BJ (cell line): ENCODE measurements around the gene EDARADD. TPM values are rescaled to one million over a fixed set of nuclear protein-coding genes. Genes with fewer than 3 reads are reported as not detected.

Source experiments
- CTCF ChIA-PET: fragments of 350-600 bp; formaldehyde crosslinking; extraction: SDS; loops from one replicate; lab custom pipeline; 2021; ENCODE audit warnings: antibody characterized with exemption, inconsistent platforms; lab: Yijun Ruan, JAX
- POLR2A ChIA-PET: fragments of 300-600 bp; sonication (Branson Sonifier 250); formaldehyde crosslinking; extraction: SDS; loops from one replicate; lab custom pipeline; 2021; ENCODE audit warnings: antibody characterized with exemption; lab: Charles Lee
- DNase-seq: peaks from one replicate; pipeline ENCODE4 v3.0.0-alpha.2; 2011; ENCODE audit warnings: low read depth
- H3K27me3 ChIP-seq: 2 replicates; pipeline ENCODE4 v1.6.0; 2011; ENCODE audit warnings: low read length; ENCODE audit not compliant: control insufficient read depth, insufficient read depth
- H3K36me3 ChIP-seq: 2 replicates; pipeline ENCODE4 v1.5.1; 2011; ENCODE audit warnings: low read length; ENCODE audit not compliant: control insufficient read depth, insufficient read depth
- H3K4me3 ChIP-seq: 2 replicates; pipeline ENCODE4 v1.5.1; 2011; ENCODE audit warnings: low read depth, mild to moderate bottlenecking, control low read depth, low read length
- CTCF ChIP-seq: IDR thresholded peaks from 2 replicates; pipeline ENCODE4 v1.5.1; 2011; ENCODE audit warnings: low read depth, mild to moderate bottlenecking, control low read depth, inconsistent platforms, low read length, moderate library complexity; ENCODE audit not compliant: insufficient read depth
- polyA plus RNA-seq: library from polyadenylated mRNA; depleted of rRNA; stranded (reverse); fragments of >200 nt; gene quantifications from 2 replicates; pipeline ENCODE4 v1.2.3, GENCODE V29; 2011

The EDARADD gene
- polyA plus RNA-seq, 1 experiment, result not detected

GRCh38 chr1:236492378-236492777 is 98.3 kb downstream of the EDARADD start:
- Histone ChIP-seq H3K36me3 (no peaks in the 10 kb centered on the region), H3K4me3 (no peak overlapping the region), H3K27me3 (peaks cover 2% of the 10 kb centered on the region)
- CTCF ChIA-PET, result interaction anchor here (0.6 to 5.8 kb wide), 4 partner anchors 9 to 386 kb away, joined by 3 to 40 read pairs (median 4); no protein-coding TSS in a partner anchor
- TF ChIP-seq CTCF, result no peak
- POLR2A ChIA-PET, result no interaction called here
- DNase-seq, result no peak

DNA sequence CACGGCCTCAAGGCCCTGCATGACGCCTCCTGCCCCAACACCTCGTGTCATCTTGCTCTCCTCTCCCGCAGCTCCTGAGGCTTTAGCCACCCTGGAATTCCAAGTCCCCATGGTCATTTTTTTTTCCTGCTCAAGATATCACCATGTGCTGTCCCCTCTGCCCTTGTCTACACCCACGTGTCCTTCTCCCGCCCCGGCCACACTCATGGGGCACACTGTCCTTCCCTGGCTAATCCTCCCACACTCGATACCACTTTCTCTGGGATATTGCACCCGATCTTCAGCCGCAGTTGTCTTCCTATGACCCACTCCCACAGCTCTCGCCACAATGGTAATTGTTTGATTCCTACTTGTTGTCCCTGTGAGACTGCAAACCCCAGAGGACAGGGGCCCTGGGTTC is 100.0 kb downstream of the EDARADD start:
- DNase-seq, result no peak
- POLR2A ChIA-PET, result no interaction called here
- CTCF ChIA-PET, result interaction anchor here (1.4 kb wide), 1 partner anchor 391 kb away, joined by 6 read pairs; no protein-coding TSS in a partner anchor
- TF ChIP-seq CTCF, result no peak
- H3K27me3 ChIP-seq, result peaks cover 2% of the 10 kb centered on the region
- H3K36me3 ChIP-seq, result no peaks in the 10 kb centered on the region
- no peak overlapping the region for H3K4me3 ChIP-seq

DNA sequence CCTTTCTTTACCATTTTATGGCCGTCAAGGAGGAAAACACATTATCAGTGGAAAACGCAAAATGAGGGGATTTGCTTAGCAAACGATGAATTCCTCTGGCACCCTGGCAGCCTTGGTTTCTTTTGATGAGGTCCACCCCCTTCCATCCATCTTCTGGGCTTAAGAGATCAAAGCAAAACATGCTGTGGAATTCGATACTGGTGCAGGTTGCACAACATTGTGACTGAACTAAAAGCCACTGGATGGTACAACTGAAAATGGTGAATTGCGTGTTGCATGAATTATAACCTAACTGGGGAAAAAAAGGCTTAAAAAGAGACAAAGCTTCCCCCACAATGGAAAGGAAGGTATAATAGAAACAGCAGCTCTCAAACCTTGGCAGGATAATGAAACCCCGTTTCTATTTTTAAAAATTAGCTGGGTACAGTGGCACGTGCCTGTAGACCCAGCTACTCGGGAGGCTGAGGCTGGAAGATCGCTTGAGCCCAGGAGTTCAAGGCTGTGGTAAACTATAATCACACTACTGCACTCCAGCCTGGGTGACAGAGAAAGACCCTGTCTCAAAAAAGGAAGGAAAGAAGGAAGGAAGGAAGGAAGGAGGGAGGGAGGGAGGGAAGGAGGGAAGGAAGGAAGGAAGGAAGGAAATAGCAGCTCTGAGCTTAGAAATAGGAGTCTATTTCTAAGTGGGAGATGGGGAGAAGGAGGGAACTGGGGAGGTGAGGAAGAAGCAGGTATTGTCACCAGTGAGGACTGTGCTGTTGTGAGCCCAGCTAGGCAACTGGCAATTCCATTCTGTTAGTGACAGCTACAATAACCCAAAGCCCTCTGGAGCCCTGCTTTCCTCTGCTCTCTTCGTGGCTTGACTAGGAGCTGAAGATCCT is 100.7 kb downstream of the EDARADD start:
- Histone ChIP-seq H3K27me3 (peaks cover 2% of the 10 kb centered on the region), H3K4me3 (no peak overlapping the region), H3K36me3 (no peaks in the 10 kb centered on the region)
- CTCF ChIA-PET, result interaction anchor here (1.4 kb wide), 1 partner anchor 392 kb away, joined by 6 read pairs; no protein-coding TSS in a partner anchor
- DNase-seq, result no peak
- TF ChIP-seq CTCF, result no peak
- POLR2A ChIA-PET, result no interaction called here

- Histone ChIP-seq H3K36me3 (no peaks in the 10 kb centered on the region), H3K27me3 (peaks cover 2% of the 10 kb centered on the region), H3K4me3 (no peak overlapping the region)
- CTCF ChIA-PET, result interaction anchor here (1.4 kb wide), 1 partner anchor 393 kb away, joined by 6 read pairs; no protein-coding TSS in a partner anchor
- POLR2A ChIA-PET, result no interaction called here
- TF ChIP-seq CTCF, result no peak
- no peak for DNase-seq
Measured at GRCh38 chr1:236495467-236496112, 101.5 kb downstream of the EDARADD start.

DNA sequence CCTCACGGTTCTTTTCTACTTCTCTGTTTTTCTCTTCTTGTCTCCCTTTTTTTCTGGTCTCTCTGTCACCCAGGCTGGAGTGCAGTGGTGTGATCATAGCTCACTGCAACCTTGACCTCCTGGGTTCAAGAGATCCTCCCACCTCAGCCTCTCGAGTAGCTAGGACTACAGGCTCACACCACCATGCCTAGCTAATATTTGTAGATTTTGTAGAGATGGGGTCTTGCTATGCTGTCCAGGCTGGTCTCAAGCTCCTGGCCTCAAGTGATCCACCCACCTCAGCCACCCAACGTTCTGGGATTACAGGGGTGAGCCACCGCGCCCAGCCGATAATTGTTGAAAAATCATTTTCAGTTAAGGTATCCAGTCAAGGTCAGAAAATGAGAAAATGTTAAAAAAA is 103.8 kb downstream of the EDARADD start:
- H3K36me3 ChIP-seq, result no peaks in the 10 kb centered on the region
- no peak overlapping the region for H3K4me3 ChIP-seq
- H3K27me3 ChIP-seq, result peaks cover 2% of the 10 kb centered on the region
- TF ChIP-seq CTCF, result no peak
- POLR2A ChIA-PET, result interaction anchor here (0.6 kb wide), 1 partner anchor 63 kb away, joined by 3 read pairs; no protein-coding TSS in a partner anchor
- no peak for DNase-seq
- CTCF ChIA-PET, result no interaction called here
